GM18511 (cell line): Measurements from ENCODE around the gene ELOVL5.
"Not testable (repeated sequence)": the region's sequence is repeated elsewhere in the genome, so short reads cannot be mapped to it uniquely, and the experiment has no call there.

Experiments used
- ATAC-seq: cut with Tn5 transposase; IDR thresholded peaks from one replicate; pipeline ENCODE4 v1.9.1; 2021; ENCODE audit warnings: mild to moderate bottlenecking, moderate library complexity; ENCODE audit not compliant: unreplicated experiment

Gene ELOVL5

DNA sequence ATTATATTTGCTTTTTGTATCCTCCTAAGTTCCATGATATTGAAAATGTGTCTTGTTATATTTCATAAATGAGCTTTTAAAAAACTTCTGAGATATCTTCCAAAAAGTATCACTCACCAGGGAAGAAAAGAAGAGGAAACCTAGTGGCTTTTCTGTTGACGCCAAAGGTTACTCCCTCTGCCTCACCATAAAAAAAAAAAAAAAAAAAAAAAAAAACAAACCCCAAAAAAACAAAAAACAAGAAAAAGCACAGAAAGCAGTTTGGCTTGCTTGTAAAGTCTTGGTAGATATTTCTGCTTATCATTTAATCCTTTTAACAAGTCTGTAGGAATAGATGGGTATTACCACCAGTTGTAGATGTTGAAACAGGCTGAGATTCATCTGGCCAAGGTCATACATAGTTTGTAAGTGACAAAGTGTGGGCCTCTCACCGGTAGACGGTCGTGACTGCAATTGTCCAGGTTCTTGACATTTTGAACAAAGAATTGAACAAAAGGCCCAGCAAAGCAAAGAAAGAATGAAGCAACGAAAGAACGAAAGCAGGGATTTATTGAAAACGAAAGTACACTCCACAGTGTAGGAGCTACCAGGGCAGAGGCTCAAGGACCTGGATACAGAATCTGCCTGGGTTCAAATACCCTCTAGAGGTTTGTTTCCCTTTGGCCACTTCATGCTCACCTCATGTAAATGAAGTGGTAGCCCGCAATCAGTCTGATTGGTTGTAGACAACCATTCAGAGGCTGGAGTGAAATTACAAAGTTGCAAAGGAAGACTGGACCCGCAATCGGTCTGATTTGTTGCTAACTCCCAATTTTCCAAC lies 11.6 kb upstream of the ELOVL5 start:
- no peak for ATAC-seq

DNA sequence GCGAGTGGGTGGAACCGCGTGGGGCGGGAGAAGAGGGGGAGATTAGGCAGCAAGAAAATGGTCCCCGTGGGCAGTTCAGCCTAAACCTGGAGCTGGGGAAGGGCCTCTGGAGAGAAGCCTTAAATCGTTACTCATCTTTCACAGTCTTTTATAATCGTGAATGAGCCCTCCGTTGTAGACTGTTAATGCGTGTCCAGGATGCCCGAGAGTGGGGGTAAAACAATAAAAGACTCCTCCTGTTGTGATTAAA lies 11.0 kb upstream of the ELOVL5 start:
- ATAC-seq: peak; percentile 7

DNA sequence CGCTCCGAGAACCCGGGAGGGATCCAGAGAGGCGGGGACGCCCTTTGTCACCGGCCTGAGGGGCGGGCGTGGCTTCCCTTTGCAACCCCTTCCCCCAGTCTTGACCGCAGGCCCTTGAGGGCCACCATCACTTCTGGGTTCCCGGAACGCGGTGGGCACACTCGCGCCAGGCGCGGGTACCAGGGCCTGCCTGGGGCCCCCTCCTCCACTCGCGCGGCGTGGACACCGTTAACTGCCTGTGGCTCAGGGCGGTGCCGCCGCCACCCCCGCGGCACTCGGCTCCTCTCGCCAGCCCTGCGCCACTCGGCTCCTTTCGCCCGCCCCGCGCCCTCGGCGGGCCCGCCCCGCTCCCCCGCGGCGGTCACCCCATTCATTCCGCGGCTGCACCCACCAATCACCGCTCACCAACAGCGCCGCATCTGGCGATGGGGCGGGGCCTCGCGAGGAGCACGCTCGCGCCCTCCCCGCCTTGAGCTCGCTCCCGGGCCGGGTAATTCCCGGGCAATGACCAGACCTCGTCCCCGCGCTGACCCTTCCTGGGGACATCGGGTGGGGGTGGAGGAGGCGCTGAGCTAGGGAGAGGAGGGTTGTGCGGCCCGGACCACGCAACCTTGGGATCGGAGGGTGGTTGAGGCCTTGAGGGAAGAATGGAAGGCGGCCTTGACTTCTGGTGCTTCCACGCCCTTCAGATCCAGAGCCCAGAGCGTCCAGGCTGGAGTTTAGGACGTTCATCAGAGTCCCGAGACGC lies 10.5 kb upstream of the ELOVL5 start:
- ATAC-seq: peak; percentile 94

DNA sequence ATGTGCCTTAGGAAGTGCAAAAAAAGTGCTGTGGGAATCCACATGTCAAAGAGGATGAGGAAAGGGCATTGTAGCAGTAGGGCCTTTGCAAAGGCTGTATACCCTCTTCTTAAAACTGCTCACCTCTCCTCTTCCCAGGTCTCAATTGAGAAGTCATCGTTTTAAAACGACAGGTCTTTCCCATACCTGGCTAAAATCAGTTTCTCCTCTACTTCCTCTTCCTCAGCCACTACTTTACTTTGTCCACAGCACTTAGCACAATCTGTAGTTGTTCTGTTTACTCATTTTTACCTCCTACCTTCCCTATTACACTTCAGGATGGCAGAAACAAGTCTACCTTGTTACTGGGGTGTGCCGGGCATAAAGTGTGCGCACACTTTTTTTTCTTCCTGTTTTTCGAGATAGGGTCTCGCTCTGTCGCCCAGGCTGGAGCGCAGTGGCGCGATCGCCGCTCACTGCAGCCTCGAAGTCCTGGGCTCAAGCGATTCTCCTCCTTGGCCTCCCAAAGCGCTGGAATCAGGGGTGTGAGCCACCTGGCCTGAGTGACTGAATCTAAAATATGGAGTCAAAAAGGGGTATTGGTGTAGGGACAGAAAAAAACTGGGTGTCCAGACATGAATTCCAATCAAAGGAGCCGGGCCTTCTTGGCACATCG lies 9.8 kb upstream of the ELOVL5 start:
- peak; percentile 27 for ATAC-seq

DNA sequence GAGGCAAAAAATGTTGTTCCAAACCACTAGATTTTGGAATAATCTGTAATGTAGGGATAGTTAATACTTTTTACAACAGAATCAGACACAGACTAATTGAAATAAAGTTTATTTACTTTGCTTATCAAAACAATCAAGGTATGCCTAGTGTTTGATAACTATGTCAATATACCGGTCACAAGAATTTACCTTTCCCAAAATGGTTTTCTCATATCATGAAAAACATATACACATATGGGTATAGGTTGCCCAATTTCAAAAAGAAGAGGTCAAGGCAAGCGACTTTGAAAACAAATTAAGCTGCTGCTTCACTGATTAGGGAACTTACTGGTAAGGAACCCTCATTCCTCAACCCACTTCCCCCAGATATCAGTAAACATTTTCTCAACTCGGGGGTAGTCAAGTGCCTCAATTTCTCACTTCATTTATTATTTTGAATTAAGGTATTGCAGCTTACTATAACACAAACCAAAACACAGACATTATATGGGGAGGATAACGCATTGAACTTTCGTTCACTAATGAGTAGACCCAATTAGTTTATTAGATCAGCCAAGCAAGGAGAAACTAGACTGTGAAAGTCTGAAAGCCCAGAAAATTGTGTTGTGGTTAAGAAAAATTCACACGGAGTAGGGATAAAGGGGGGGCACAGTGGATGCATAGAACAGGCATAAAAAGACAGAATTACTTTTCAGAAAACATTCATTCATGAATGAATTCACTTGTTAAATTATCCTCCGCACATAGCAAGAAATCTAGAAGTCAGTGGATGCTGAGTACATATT lies 9.0 kb upstream of the ELOVL5 start:
- ATAC-seq: no peak

DNA sequence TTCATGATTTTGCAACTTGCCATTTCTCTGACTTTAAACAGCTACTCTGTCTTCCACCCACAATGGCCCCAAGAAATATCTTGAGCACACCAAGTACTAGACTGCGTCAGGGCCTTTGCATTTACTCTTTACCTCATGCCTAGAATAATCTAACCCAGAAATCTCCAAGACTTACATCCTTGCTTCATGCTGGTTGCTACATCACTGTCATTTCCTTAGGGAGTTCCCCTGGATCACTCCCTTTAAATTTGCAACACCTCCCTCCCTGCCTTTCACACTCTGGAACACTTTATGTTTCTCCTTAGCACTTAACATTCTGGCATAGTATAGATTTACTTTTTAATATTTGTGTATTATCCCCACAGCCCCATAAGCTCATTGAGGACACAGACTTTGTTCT lies 4.9 kb upstream of the ELOVL5 start:
- ATAC-seq: no peak

DNA sequence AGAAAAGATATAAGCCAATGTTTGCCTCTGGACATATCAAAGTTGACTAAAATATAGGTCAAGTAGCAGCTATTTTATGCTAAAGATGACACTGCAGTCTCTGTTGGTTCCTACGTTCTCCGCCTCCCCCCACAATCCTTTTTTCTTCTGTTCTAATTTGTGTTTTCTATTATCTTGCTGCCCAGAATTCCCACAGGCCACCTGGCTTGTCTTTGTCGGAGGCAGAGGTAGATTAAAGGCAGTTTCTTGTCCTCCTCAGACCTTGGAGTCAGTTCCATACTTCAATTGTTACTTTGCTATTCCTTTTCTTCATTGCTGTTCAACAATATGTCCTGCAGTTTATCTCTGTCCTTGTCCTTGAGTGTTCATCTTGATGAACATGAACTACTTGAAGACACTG lies 3.6 kb upstream of the ELOVL5 start:
- ATAC-seq: no peak

DNA sequence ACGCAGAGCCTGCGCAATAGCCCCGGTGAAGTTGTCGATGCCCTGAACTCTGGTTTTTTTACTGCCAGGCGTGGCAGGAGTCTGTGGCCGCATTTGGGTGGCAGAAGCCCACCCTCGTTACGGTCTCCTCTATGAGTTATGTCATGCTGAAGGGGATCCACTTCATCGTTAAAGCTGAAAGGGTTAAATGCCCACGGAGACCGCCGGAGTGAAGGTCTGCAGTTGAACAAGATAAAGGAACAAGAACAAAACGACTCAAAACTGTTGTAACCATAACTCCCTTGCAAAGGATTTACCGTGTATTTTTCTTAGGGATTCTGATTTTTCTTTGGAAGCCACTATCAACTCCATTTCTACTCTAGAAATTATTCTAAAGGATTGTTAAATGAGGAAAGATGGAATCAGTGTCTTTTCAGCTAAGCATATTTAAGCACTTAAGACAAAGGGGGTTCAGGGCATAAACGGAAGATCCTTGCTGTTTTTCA lies 501 bp upstream of the ELOVL5 start:
- ATAC-seq: no peak

DNA sequence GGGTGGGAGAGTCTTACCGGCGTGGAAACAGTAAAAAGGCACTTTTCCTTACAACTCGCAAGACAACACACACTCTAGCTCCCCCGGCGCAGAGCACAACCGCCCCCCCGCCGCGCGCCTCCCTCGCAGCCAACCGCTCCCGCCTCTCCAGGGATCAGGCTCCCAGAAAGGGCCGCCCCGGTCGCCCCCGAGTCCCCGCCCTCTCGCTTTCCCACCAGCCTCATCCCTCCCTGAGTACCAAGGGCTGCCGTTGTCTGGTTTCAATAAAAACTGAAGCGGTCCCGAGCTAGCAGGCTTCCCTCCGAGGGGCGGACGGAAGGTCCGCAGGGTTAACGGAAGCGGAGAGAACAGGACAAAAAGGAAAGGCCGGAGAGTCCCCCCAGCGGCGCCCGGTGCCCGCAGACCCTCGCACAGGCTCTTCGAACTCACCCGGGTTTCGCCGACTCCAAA lies 804 bp downstream of the ELOVL5 start:
- ATAC-seq: peak; percentile 30

DNA sequence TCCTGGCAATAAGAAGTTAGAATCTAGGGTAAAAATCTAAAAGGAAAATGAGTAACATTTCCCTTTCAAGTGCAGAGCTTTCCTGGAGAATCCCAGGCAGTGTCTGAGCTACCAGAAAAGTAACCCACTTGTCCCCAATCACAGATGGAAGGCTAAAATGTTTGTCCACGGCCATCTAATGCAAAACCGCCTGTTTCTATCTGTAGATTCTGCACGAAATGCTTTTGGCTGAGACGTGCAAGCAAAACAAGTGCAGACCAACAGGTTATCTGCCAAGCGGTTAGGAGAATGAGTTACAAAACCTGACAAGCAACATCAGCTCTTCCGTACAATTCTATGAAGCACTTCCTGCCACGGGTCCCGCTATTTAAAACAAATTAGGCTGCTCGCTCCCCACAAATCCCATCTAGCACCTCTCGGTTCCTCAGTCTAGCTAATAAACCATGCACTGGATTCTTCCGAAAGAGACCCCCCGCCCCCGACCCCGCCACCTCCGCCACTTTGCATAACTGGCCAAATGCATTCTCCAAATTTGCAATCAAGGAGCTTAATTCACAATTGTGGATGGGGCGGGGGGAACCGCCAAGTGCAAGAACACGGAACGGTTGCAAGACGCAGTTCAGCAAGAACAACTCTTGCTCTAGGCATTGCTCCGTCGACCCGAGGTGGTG lies 1.4 kb downstream of the ELOVL5 start:
- peak; percentile 29 for ATAC-seq

DNA sequence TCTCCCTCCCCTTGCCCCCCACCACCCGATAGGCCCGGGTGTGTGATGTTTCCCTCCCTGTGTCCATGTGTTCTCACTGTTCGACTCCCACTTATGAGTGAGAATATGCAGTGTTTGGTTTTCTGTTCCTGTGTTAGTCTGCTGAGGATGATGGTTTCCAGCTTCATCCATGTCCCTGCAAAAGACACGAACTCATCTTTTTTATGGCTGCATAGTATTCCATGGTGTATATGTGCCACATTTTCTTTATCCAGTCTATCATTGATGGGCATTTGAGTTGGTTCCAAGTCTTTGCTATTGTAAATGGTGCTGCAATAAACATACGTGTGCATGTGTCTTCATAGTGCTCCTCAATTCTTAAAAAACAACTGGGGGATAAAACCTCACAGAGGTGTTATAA lies 2.7 kb downstream of the ELOVL5 start:
- not testable (repeated sequence) for ATAC-seq

DNA sequence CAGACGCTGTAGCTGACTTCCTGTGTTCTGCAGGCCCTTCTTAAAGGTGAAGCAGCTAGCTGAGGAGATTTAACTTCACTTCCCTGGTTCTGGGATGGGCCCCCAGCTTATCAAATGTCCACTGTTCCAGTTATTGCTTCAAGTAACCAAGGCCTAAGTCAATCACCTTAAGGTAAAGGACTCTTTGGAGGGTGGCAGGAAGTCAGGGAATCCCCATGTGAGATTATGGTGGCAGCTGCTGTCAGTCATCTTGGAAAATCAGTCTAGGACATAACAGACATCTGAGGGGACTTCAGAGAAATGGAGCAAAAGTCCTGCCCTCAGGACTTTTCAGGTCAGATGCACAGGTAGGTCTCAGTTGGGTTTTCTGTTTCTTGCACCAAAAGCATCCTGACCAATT lies 3.8 kb downstream of the ELOVL5 start:
- ATAC-seq: no peak

DNA sequence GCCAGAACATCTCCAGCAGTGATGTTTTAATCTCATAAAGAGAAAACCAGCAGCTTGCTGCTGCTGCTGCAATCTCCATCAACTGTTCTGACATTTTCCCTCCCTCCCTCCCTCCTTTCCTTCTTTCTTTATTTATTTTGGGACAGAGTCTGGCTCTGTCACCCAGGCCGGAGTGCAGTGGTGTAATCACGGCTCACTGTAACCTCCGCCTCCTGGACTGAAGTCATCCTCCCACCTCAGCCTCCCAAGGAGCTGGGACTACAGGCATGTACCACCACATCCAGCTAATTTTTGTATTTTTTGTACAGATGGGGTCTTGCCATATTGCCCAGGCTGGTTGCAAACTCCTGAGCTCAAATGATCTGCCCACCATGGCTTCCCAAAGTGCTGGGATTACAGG lies 5.7 kb downstream of the ELOVL5 start:
- ATAC-seq: no peak

DNA sequence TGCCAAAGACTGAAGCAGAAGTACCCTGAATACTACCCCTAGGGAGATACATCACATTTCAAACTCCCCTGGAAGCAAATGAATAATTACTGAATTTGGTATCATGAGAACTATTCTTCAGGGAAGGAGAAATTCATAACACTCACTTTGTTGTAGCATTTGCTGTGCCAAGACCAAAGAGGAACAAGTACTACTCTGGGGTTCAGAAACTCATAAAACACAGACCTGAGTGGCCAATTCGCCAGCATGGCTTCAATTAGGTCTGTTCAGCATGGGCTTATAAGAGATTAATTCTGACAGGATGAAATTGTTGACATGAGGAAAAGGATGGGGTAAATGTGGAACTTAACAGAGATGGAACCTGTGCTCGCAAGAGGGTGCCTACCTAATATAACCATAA lies 6.5 kb downstream of the ELOVL5 start:
- ATAC-seq: no peak

DNA sequence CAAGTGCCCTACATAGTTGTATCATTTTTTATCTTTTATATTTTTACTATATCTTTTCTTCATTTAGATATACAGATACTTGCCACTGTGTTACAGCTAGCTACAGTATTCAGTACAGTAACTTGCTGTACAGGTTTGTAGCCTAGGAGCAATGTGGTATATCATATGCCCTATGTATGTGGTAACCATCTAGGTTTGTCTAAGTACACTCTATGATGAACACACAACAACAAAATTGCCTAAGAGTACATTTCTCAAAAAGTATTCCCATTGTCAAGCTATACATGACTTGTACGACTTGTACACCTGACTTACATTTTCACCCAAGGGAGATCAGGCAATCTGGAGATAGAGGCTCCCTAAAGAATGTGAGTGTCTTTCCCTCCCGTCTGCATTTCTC lies 8.2 kb downstream of the ELOVL5 start:
- ATAC-seq: no peak

DNA sequence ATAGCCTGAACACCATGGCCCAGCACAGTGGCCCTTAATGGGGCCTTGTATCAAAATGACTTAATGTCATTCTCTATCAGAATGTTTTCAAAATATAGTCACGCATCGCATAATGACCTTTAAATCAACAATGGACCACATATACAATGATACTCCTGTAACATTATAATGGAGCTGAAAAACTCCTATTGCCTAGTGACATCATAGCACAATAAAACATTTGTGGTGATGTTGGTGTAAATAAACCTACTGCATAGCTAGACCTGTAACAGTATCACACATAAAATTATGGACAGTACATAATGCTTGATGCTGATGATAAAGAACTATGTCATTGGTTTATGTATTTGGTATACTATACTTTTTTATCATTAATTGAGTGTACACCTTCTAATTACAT lies 9.3 kb downstream of the ELOVL5 start:
- no peak for ATAC-seq

DNA sequence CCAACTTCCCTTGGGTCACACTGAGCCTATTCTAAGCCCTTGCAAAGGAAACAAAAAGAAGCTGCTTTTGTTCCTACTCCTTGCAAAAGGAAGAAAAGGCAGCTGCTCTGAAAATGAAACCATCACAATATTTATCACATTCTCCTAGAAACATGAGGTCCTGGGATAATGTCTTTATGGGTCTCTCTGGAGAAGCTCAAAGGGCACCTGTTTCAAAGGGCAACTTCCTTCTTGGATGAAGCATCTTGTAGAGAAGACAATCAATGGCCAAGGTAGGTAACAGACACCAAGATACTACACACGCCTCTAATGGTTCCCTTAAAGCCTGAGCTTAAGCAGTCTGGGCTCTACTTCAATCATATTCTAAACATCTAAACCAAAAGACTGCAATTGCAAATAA lies 10.4 kb downstream of the ELOVL5 start:
- no peak for ATAC-seq

DNA sequence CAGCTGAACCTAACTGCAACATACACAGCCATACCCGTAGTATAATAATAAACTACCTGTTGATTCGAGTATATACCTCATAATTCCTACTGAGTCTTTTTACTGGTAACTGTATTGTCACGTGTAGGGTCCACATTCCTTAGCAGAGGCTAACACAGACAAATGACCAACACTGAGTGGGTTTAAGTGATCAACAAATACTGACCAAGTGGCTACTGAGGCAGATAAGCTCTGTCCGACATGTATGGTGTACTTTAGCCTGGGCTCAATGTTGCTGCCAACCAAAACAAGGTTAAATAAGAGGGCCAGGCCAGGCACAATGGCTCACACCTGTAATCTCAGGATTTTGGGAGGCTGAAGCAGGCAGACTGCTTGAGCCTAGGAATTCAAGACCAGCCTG lies 12.7 kb downstream of the ELOVL5 start:
- no peak for ATAC-seq

DNA sequence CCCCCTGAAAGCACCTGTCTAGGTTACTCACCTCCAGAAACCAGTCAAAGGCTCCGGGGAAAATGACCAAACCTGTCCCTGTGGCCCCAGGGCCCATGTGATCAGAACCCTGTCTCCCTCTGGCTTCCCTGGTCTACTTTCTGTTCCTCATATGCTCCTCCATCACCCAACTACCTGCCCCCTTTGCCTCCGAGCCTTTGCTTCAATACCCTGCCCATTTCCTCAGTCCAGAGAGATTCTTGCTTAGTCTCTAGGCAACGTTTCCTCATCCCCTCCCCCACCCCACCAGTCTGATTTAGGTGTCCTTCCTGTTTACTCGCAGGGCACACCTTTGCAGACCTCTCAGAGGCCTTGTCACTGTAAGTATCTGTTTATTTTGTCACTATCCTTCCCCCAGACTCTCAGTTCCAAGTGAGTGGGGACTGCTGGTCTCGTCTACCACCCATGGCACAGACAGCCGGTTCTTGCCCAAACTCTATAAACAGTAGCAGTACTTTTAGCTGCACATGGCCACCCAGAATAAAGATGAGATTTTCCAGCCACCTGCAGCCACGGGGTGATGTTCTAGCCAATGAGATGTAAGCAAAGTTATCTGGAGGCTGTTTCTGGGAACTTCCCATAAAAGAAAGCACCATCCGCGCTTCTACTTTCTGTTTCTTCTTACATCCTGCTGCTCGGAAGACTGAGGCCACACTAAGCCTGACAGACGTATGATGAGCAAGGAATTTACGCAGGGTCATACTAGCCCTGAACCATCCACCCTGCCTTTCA lies 13.3 kb downstream of the ELOVL5 start:
- ATAC-seq: peak; percentile 89
